ENCODE data around the gene RPUSD3.

- no peak for TF ChIP-seq CTCF (IDR thresholded peaks at IDR 0.05; ENCODE audit: low read length)
- TF ChIP-seq EZH2phosphoT487 (IDR thresholded peaks at IDR 0.05; ENCODE audit: low read length), result no peak
- TF ChIP-seq EZH2 (optimal IDR thresholded peaks at IDR 0.05; ENCODE audit: low read depth, low read length), result no peak
These were observed 20.6 kb upstream of the RPUSD3 start for GRCh38 chr3:9864200-9864927.

Measured in MM.1S (cell line).